GM23338 (cell line): Measurements from ENCODE around the gene MTRFR.

ENCODE experiments used
- CREB1 ChIP-seq: fragments of 250-450 bp; sonication (Bioruptor Pico); IDR thresholded peaks from 2 replicates; pipeline ENCODE4 v1.5.0; 2020; ENCODE audit warnings: low read depth, mild to moderate bottlenecking, moderate library complexity
- EZH2 ChIP-seq: fragments of 200-600 bp; sonication (generic); IDR thresholded peaks from one replicate; pipeline ENCODE4 v1.8.0; 2017; ENCODE audit warnings: antibody characterized with exemption, mild to moderate bottlenecking, low read depth; ENCODE audit not compliant: unreplicated experiment
- EZH2phosphoT487 ChIP-seq: fragments of 200-600 bp; sonication (generic); IDR thresholded peaks from one replicate; pipeline ENCODE4 v1.8.1; 2018; ENCODE audit warnings: antibody characterized with exemption; ENCODE audit not compliant: unreplicated experiment
- JUNB ChIP-seq: IDR thresholded peaks from one replicate; pipeline ENCODE4 v1.6.1; 2016; ENCODE audit warnings: antibody characterized with exemption; ENCODE audit not compliant: unreplicated experiment
- NANOG ChIP-seq: IDR thresholded peaks from 2 replicates; pipeline ENCODE4 v1.6.1; 2016; ENCODE audit warnings: antibody characterized with exemption, borderline replicate concordance
- POLR2AphosphoS5 ChIP-seq: IDR thresholded peaks from 2 replicates; pipeline ENCODE4 v1.6.1; 2016; ENCODE audit warnings: antibody characterized with exemption, low read depth
- STAT1 ChIP-seq: IDR thresholded peaks from one replicate; pipeline ENCODE4 v1.6.1; 2016; ENCODE audit warnings: antibody characterized with exemption; ENCODE audit not compliant: unreplicated experiment
- ZNF114 ChIP-seq: fragments of 250-450 bp; sonication (Bioruptor Pico); IDR thresholded peaks from 2 replicates; pipeline ENCODE4 v1.5.0; 2020; ENCODE audit warnings: mild to moderate bottlenecking, moderate library complexity
- TF ChIP-seq, protein P1 (sequence below), 2 experiments: fragments of 200-600 bp in 1 of 2; sonication (generic) in 1 of 2; conservative IDR thresholded peaks; 2 replicates each; pipeline versions ENCODE4 v1.5.1 to v1.6.1; 2016 to 2017; ENCODE audit warnings: antibody characterized with exemption in 2 of 2, low read depth in 2 of 2, mild to moderate bottlenecking in 2 of 2, moderate library complexity in 1 of 2
- TF ChIP-seq, protein P2 (sequence below): IDR thresholded peaks from one replicate; pipeline ENCODE4 v1.6.1; 2018; ENCODE audit warnings: antibody characterized with exemption; ENCODE audit not compliant: unreplicated experiment
- TF ChIP-seq, protein P3 (sequence below): IDR thresholded peaks from 2 replicates; pipeline ENCODE4 v1.6.1; 2016; ENCODE audit warnings: antibody characterized with exemption

DNA sequence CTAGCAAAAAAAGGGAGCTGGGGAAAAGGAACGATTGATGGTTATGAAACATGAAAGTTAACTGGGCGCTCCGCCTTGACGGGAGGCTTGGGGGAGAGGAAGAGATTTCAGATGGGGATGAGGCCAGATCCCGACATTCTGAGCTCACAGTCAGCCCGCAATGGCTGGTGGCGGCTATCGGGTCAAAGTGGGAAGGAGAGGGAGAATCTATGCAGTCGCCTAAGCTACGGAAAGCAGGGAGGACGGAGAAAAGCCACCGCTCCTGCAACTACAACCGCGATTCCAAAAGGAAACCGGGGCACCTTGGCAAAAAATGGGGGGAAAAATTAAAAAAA is 797 bp upstream of the MTRFR start:
- TF ChIP-seq, protein P1, sequence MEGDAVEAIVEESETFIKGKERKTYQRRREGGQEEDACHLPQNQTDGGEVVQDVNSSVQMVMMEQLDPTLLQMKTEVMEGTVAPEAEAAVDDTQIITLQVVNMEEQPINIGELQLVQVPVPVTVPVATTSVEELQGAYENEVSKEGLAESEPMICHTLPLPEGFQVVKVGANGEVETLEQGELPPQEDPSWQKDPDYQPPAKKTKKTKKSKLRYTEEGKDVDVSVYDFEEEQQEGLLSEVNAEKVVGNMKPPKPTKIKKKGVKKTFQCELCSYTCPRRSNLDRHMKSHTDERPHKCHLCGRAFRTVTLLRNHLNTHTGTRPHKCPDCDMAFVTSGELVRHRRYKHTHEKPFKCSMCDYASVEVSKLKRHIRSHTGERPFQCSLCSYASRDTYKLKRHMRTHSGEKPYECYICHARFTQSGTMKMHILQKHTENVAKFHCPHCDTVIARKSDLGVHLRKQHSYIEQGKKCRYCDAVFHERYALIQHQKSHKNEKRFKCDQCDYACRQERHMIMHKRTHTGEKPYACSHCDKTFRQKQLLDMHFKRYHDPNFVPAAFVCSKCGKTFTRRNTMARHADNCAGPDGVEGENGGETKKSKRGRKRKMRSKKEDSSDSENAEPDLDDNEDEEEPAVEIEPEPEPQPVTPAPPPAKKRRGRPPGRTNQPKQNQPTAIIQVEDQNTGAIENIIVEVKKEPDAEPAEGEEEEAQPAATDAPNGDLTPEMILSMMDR (conservative IDR thresholded peaks at IDR 0.05; ENCODE audit: low read depth in 2 of 2), result no peak
- TF ChIP-seq EZH2, result no peak
- TF ChIP-seq EZH2phosphoT487, result no peak
- no peak for TF ChIP-seq JUNB
- TF ChIP-seq, protein P2, sequence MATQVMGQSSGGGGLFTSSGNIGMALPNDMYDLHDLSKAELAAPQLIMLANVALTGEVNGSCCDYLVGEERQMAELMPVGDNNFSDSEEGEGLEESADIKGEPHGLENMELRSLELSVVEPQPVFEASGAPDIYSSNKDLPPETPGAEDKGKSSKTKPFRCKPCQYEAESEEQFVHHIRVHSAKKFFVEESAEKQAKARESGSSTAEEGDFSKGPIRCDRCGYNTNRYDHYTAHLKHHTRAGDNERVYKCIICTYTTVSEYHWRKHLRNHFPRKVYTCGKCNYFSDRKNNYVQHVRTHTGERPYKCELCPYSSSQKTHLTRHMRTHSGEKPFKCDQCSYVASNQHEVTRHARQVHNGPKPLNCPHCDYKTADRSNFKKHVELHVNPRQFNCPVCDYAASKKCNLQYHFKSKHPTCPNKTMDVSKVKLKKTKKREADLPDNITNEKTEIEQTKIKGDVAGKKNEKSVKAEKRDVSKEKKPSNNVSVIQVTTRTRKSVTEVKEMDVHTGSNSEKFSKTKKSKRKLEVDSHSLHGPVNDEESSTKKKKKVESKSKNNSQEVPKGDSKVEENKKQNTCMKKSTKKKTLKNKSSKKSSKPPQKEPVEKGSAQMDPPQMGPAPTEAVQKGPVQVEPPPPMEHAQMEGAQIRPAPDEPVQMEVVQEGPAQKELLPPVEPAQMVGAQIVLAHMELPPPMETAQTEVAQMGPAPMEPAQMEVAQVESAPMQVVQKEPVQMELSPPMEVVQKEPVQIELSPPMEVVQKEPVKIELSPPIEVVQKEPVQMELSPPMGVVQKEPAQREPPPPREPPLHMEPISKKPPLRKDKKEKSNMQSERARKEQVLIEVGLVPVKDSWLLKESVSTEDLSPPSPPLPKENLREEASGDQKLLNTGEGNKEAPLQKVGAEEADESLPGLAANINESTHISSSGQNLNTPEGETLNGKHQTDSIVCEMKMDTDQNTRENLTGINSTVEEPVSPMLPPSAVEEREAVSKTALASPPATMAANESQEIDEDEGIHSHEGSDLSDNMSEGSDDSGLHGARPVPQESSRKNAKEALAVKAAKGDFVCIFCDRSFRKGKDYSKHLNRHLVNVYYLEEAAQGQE, result no peak
- TF ChIP-seq POLR2AphosphoS5, result no peak
- TF ChIP-seq CREB1, result no peak
- no peak for TF ChIP-seq STAT1
- TF ChIP-seq ZNF114 (CRISPR knock-in tag), result no peak
- no peak for TF ChIP-seq NANOG
- TF ChIP-seq, protein P3, sequence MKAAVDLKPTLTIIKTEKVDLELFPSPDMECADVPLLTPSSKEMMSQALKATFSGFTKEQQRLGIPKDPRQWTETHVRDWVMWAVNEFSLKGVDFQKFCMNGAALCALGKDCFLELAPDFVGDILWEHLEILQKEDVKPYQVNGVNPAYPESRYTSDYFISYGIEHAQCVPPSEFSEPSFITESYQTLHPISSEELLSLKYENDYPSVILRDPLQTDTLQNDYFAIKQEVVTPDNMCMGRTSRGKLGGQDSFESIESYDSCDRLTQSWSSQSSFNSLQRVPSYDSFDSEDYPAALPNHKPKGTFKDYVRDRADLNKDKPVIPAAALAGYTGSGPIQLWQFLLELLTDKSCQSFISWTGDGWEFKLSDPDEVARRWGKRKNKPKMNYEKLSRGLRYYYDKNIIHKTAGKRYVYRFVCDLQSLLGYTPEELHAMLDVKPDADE, result no peak
